Retinal pigment epithelial cell (primary cell): ENCODE results near the gene POSTN.

Experiments used
- DNase-seq: peaks from one replicate; pipeline ENCODE4 v3.0.0-alpha.2; 2010; ENCODE audit warnings: low read depth
- H3K4me3 ChIP-seq: 2 replicates; pipeline ENCODE4 v1.5.1; 2011; ENCODE audit warnings: mild to moderate bottlenecking, low read length, control low read depth, moderate library complexity
- CTCF ChIP-seq: conservative IDR thresholded peaks from 2 replicates; pipeline ENCODE4 v1.5.1; 2011; ENCODE audit warnings: low read depth, low read length, control low read depth, inconsistent platforms

The POSTN gene

GRCh38 chr13:37539976-37540605, 58.5 kb downstream of the POSTN start:
- H3K4me3 ChIP-seq: no peak overlapping the region
- TF ChIP-seq CTCF: no peak
- DNase-seq: no peak

DNA sequence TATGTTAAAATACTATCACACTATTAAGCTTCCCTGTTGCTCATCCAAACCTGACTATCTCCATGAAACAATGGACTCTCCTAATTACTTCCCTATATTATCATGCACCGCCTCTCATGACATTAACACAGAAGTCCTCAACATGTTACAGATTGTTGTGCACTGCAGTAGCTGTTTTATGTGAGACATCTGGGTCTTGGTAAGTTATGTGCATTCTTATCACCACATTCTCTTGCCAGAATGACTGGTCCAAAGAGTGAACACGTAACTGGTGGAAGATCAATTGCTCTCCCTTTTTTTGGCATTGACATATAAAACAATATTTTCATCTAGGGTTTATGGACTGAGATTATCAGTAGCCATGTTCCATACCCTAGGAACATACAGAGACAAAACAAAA, 59.4 kb downstream of the POSTN start:
- no peak for DNase-seq
- no peak for TF ChIP-seq CTCF
- no peak overlapping the region for H3K4me3 ChIP-seq

GRCh38 chr13:37535501-37535900, 63.1 kb downstream of the POSTN start:
- H3K4me3 ChIP-seq: no peak overlapping the region
- TF ChIP-seq CTCF: no peak

GRCh38 chr13:37534676-37535075, 63.9 kb downstream of the POSTN start:
- no peak for DNase-seq
- no peak for TF ChIP-seq CTCF
- H3K4me3 ChIP-seq: no peak overlapping the region

More at GRCh38 chr13:37535501-37535900, 63.1 kb downstream of the POSTN start:
- DNase-seq: no peak

- no peak for TF ChIP-seq CTCF
- no peak for DNase-seq
- H3K4me3 ChIP-seq: no peak overlapping the region
Measured at GRCh38 chr13:37534181-37534580, 64.4 kb downstream of the POSTN start.

GRCh38 chr13:37531049-37531448, 67.5 kb downstream of the POSTN start:
- no peak for TF ChIP-seq CTCF
- peak; percentile 89 for DNase-seq
- H3K4me3 ChIP-seq: no peak overlapping the region

- no peak for TF ChIP-seq CTCF
- no peak for DNase-seq
- H3K4me3 ChIP-seq: no peak overlapping the region
Measured at GRCh38 chr13:37529751-37530385, 68.7 kb downstream of the POSTN start.
